ENCODE measurements around the gene TRAM2. TPM values are rescaled to one million over a fixed set of nuclear protein-coding genes. Genes with fewer than 3 reads are reported as not detected.
A peak's percentile ranks its signal among the peaks of the same experiment; 100 is the strongest.

The TRAM2 gene
- total and polyA plus RNA-seq, 2 of the 8 experiments (the other 6 are each of a cell fraction or from before 2014, with no cell fraction given) = 9.0 to 21.4 TPM

DNA sequence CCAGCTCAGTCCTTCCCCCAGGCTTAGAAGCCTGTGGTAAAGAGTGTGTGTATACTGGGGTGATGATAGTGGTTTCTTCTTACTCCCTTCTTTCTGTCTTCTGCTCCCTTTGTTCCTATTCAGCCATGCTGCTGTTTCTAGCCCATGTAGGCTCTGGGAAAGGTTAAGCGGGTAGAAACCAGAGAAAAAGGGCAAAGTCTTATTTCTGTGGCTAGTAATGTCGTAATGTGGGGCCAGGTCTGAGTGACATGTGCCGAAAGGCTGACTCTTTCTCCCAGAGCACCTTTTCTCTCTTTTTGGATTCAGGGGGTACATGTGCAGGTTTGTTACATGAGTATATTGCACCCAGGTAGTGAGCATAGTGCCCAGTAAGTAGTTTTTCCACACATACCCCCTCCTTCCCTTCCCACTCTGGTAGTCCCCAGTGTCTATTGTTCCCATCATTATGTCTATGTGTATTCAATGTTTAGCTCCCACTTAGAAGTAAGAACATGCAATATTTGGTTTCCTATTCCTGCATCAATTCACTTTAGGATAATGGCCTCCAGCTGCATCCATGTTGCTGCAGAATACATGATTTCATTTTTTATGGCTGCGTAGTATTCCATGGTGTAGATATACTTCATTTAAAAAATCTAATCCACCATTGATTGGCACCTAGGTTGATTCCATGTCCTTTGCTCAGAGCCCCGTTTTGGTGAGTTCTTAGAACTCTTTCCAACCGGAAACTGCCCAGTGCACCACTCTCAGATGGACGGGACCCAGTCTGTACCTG lies 82.4 kb downstream of the TRAM2 start:
- Histone ChIP-seq H3K9ac (replicated peaks in 1 of 4; ENCODE audit: extremely low read depth in 1 of 4, low read depth in 3 of 4, low read length in 3 of 4) (no peak overlapping the region), H3K36me3 (ENCODE audit: control insufficient read depth in 2 of 4, insufficient read depth in 4 of 4, low read length in 3 of 4) (no peaks in the 10 kb centered on the region), H3K9me3 (ENCODE audit: insufficient read depth in 2 of 2, low read depth in 1 of 2, low read length in 1 of 2) (no peaks in the 10 kb centered on the region), H2BK120ac (replicated peaks; ENCODE audit: low read depth, low read length) (no peak overlapping the region), H2BK20ac (ENCODE audit: low read length) (no peak overlapping the region), H2BK15ac (ENCODE audit: low read length) (no peak overlapping the region), H3K27ac (ENCODE audit: low read depth, low read length) (no peak overlapping the region), H3K18ac (ENCODE audit: extremely low read depth, low read length) (no peak overlapping the region), H3K23me2 (ENCODE audit: low read depth, low read length) (no peaks in the 10 kb centered on the region), H2BK12ac (ENCODE audit: low read depth, low read length) (no peak overlapping the region), H3K4ac (replicated peaks; ENCODE audit: insufficient read length, low read depth, low read length) (no peak overlapping the region), H2AK5ac (ENCODE audit: low read depth, low read length) (no peak overlapping the region), H4K8ac (ENCODE audit: extremely low read depth, insufficient read depth, low read length) (no peak overlapping the region), H3K14ac (ENCODE audit: insufficient read length) (no peak overlapping the region), H3K79me1 (ENCODE audit: low read depth, low read length) (no peaks in the 10 kb centered on the region), H4K5ac (ENCODE audit: insufficient read length, low read depth, low read length) (no peak overlapping the region), H3K23ac (ENCODE audit: insufficient read length) (no peak overlapping the region), H3K4me3 (ENCODE audit: extremely low read depth in 1 of 4, insufficient read depth in 2 of 4, low read depth in 3 of 4, low read length in 4 of 4) (no peak overlapping the region), H4K91ac (replicated peaks; ENCODE audit: insufficient read length, low read length) (no peak overlapping the region), H3K56ac (replicated peaks; ENCODE audit: insufficient read length, low read depth, low read length) (no peak overlapping the region), H3K27me3 (replicated peaks in 1 of 4; ENCODE audit: control insufficient read depth in 3 of 4, extremely low read depth in 1 of 4, insufficient read depth in 3 of 4, low read length in 3 of 4) (no peaks in the 10 kb centered on the region), H3K79me2 (ENCODE audit: control insufficient read depth in 1 of 2, insufficient read depth in 2 of 2, low read length in 2 of 2) (no peaks in the 10 kb centered on the region), H2AFZ (ENCODE audit: low read length) (no peak overlapping the region), H2BK5ac (ENCODE audit: low read depth, low read length) (no peak overlapping the region), H4K20me1 (replicated peaks in 1 of 2; ENCODE audit: control insufficient read depth in 1 of 2, insufficient read depth in 2 of 2, low read length in 2 of 2) (no peaks in the 10 kb centered on the region), H3K4me1 (replicated peaks in 1 of 4; ENCODE audit: control insufficient read depth in 3 of 4, insufficient read depth in 4 of 4, low read length in 3 of 4) (peaks cover 0 to 2% (median 0%) of the 10 kb centered on the region in 4 experiments; a peak in 1 of 7 replicates), H3K4me2 (ENCODE audit: insufficient read depth in 1 of 2, low read depth in 2 of 2, low read length in 2 of 2) (no peak overlapping the region)
- WGBS, 2 experiments (ENCODE audit: extremely low coverage in 1 of 2, insufficient coverage in 1 of 2, insufficient read length in 1 of 2, insufficient replicate concordance in 2 of 2, low coverage in 1 of 2, low lambda C conversion rate in 2 of 2, missing lambda C conversion rate in 1 of 2) = 94% methylated on average over 7 of the region's 7 CpGs; no CpG with 5 or more reads in 1 of the 2 experiments
- TF ChIP-seq KDM1A (IDR thresholded peaks at IDR 0.05; ENCODE audit: borderline replicate concordance, low read length) = 0 out of 2 replicates have a peak, but pooled peaks have one; percentile 54
- no peak for TF ChIP-seq JUND (IDR thresholded peaks at IDR 0.05; ENCODE audit: low read length)
- TF ChIP-seq, protein P1, sequence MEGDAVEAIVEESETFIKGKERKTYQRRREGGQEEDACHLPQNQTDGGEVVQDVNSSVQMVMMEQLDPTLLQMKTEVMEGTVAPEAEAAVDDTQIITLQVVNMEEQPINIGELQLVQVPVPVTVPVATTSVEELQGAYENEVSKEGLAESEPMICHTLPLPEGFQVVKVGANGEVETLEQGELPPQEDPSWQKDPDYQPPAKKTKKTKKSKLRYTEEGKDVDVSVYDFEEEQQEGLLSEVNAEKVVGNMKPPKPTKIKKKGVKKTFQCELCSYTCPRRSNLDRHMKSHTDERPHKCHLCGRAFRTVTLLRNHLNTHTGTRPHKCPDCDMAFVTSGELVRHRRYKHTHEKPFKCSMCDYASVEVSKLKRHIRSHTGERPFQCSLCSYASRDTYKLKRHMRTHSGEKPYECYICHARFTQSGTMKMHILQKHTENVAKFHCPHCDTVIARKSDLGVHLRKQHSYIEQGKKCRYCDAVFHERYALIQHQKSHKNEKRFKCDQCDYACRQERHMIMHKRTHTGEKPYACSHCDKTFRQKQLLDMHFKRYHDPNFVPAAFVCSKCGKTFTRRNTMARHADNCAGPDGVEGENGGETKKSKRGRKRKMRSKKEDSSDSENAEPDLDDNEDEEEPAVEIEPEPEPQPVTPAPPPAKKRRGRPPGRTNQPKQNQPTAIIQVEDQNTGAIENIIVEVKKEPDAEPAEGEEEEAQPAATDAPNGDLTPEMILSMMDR (IDR thresholded peaks at IDR 0.05; ENCODE audit: control extremely low read depth in 1 of 3, insufficient read depth in 1 of 3, low read depth in 1 of 3, low read length in 3 of 3) = no peak
- TF ChIP-seq CREB1 (IDR thresholded peaks at IDR 0.05) = no peak
- TF ChIP-seq, protein P2, sequence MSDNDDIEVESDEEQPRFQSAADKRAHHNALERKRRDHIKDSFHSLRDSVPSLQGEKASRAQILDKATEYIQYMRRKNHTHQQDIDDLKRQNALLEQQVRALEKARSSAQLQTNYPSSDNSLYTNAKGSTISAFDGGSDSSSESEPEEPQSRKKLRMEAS (IDR thresholded peaks at IDR 0.05) = no peak
- peak in 1 of 2 experiments; percentile 17 for DNase-seq (ENCODE audit: low read depth in 1 of 2, low spot score in 2 of 2)
- POLR2A ChIA-PET (ENCODE audit: partially characterized antibody) = interaction anchor here (1.1 kb wide), 1 partner anchor 19 kb away, joined by 3 read pairs; no protein-coding TSS in a partner anchor
- FAIRE-seq = no peak
- CTCF ChIA-PET (ENCODE audit: partially characterized antibody) = interaction anchor here (0.6 to 2.9 kb wide), 8 partner anchors 9 to 168 kb away, joined by 3 to 13 read pairs (median 4); no protein-coding TSS in a partner anchor
